G401.6 (cell line): Measurements from ENCODE around the gene STT3A.
"Not testable (repeated sequence)": the region's sequence is repeated elsewhere in the genome, so short reads cannot be mapped to it uniquely, and the experiment has no call there.

ENCODE experiments used
- FAIRE-seq: peaks from 2 replicates; lab custom pipeline; 2012; peaks lifted over from hg19 to GRCh38; lab: Jason Lieb, UNC

STT3A gene

DNA sequence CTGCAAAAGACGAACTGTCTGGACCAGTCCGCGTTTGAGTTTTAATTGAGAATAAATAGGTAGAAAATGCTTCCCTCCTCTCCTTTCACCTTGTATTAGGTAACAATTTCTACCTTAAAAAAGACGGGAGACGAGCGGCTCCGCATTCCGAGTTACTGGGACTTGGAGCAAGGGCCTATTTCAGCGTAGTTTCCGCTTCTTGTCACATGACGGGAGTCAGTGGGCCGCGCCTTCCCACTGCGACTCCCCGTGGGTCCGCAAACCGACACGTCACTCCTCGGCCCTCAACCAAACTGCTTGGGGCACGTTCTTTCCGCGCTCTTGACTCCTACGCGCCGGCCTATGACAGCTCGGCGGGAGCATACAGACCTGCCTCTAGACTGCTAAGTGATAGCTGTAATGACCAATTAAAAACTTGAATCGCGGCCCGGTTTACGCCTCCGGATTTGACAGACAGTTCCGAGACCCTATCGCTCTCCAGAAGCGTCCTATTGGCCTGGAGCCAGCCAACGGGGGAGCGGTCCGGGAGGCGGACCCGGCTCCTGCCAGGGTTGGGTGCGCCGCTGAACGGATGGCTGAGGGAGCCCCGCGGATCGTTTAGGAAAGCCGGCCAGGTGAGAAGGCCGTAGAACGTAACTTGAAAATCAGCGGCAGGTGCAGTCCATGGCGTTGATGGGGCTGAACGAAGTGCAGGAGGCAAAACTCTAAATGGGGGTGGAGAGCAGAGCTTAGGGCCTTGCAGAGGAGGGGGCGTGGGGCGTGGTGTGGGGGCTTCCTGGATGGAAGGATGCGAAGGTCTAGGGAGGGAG, at the start of gene STT3A:
Gene STT3A, plus strand, starts transcription at position 548 of the 809 bp plus-strand sequence. CDS start 3,064 bp downstream, outside the sequence.
- peak; percentile 98 for FAIRE-seq

DNA sequence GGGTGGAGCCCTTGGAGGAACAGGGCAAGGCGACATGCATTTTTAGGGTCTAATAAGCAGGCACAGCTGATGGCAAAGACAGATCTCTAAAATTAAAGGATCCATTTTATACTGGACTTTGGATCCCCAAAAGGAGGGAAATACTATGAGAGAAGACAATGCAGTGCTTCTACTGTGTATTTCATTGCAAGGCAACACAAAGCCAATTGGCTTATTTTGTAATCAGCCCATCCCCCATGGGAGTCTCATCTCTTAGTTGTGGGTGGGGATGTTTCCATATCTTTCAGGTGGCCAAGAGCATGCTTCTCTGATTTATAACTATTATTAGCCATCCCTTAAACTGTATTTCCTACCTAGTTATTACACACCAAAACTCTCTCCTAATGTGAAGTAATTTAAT, 41.9 kb upstream of the STT3A start:
- no peak for FAIRE-seq

DNA sequence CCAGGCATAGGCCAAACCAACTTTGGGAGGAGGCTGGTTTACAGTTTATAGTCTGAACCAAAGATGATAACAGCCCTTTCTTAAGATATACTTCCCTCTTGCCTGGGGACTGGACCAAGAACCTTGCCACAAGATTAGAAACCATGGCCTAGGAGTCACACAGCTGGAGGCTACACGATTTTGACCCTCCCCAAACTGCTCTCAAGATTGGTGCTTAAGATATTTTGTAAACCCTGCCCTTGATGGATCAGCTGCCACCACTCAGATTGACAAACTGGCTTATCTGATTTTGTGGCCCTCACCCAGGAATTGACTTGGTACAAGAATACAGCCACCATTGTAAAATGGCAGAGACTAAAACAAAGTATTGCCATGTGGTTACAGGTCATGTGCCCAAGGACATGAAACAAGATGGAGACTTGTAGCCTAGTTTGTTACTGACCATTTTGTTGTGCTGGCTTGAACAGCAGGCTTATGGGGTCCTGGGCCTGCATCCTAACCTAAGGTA, 40.8 kb upstream of the STT3A start:
- no peak for FAIRE-seq

DNA sequence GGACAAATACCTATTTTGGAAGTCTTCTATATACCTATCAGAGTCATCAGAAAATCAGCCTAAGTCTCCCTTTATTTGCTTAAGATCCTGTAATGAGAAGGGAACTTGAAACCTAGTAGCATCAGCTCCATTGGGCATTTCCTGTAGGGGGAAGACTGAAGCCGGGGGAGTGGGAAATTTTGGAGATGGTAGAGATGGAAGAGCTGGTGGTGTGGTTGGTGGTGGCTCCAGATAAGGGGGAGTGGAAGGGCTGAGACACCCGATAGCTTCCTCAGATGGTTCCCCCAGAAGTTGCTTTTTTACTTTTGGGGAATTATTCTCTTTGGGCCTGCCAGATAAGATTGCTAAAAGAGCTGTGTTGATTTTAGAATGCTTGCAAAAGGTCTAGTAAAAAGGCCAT, 39.7 kb upstream of the STT3A start:
- FAIRE-seq: no peak

DNA sequence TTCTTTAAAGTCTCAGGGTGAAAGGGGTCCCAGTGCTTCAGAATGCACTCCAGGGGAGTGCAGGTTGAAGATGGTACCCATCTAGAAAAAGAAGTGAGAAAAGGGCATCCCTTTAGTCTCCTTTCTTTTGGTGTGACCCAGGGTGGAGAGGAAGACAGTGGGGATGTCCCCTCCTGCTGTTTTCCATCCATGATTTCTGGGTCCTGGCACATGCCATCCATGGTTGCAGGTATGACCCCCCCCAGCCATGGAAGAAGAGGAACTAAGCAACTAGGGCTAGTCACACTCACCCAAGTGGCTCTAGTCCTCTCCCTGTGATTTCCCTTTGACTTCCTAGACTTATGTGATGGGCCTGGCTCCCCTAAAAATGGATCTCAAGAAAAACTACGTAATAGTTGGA, 39.3 kb upstream of the STT3A start:
- no peak for FAIRE-seq

DNA sequence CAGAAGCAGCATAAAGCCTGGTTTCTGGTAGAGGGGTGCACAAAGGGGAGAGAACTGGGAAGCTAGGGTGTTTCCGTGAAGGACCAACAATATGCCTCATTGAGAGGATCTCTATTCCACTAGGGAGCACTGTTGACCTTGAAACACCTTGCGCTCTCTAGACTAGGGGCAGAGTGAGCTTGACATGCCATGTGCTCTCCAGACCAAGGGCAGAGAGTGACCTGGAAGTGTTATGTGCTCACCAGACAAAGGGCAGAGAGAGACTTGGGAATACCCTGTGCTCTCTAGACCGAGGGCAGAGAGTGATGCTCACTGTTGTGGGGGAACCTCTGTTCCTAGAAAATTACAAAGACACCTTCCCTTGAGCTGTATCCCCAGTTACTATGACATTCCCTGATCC, 38.6 kb upstream of the STT3A start:
- FAIRE-seq: no peak

DNA sequence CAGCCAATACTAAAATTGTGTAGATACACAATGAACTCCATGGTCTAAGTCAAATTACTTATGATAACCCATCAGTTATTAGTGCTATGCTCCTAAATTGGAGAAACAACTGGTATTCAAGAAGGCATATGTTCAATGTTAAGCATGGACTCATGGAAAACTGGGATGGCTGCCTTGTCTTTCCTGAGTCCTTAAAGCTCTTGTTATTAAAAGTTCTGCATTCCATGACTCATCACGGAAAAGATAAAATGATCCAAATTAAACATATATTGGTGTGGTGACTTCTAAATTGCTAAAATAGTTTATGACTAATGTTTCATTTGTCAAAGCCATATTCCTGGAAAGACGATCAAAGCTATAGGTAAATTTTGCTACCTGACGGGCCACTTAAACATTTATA, 32.8 kb upstream of the STT3A start:
- no peak for FAIRE-seq

DNA sequence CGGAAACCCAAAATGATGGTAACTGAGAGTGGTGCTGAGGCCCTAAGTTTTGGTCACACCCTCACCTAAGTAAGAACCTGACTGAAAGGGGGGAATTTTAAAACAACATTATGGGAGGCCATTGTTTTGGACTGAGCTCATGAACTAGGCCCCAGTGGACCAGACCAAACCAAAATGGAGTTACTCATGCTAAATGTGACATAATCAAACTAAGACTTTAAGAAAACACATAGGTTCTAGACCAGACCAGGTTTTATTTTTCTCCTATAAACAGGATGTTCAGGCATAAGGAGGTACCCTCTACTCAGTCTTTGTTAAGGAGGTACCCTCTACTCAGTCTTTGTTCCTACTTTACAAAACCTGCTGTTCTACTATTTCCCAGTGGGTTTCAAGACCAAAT, 30.7 kb upstream of the STT3A start:
- no peak for FAIRE-seq

DNA sequence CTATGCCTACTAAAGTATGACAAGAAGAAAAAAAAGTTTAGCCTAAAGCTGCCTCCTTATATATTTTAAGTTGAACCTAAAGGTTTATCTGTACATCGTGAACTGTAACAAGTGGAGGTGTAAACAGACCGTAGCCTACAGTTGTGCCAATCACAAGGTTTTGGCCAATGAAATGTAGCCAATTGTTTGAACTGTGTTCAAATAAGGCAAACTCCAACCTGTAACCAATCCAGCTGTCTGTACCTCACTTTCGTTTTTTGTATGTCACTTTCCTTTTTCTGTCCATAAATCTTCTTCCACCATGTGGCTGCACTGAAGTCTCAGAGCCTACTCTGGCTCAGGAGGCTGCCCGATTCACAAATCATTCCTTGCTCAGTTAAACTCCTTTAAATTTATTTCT, 30.2 kb upstream of the STT3A start:
- FAIRE-seq: no peak

DNA sequence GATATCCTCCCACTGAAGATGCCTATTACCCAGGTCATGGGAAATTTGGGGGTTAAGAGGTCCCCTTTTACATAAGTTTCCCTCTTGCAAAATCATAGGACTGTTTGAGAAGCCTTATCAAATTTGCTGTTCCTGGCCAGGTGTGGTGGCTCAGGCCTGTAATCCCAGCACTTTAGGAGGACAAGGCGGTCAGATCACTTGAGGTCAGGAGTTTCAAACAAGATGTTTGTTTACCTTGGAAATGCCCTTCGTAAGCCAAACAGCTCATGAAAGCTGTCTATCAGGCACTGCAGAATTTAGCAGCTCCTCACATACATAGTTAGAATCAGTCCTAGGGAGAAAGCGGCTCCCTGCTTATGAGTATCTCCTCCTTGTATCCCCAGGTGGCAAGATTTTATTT, 28.3 kb upstream of the STT3A start:
- FAIRE-seq: no peak

DNA sequence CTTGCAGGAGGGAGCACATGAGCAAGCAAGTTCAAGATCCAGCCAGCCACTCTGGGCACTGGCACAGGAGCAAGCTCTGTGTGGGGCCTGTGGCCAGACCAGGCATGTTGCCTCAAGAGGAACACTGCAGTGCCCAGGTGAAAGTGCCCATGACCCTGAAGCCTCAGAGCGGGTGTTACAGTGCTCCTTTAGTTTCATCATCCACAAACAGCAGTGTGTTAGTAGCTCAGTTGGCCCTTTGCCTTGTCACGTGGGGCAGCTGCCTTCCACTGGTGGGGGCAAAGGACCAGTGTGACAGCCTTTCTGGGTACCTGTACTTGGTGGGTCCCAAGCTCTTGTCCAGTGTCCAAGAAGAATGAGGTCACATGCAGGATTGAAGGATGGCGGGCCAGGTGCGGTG, 26.4 kb upstream of the STT3A start:
- FAIRE-seq: no peak

DNA sequence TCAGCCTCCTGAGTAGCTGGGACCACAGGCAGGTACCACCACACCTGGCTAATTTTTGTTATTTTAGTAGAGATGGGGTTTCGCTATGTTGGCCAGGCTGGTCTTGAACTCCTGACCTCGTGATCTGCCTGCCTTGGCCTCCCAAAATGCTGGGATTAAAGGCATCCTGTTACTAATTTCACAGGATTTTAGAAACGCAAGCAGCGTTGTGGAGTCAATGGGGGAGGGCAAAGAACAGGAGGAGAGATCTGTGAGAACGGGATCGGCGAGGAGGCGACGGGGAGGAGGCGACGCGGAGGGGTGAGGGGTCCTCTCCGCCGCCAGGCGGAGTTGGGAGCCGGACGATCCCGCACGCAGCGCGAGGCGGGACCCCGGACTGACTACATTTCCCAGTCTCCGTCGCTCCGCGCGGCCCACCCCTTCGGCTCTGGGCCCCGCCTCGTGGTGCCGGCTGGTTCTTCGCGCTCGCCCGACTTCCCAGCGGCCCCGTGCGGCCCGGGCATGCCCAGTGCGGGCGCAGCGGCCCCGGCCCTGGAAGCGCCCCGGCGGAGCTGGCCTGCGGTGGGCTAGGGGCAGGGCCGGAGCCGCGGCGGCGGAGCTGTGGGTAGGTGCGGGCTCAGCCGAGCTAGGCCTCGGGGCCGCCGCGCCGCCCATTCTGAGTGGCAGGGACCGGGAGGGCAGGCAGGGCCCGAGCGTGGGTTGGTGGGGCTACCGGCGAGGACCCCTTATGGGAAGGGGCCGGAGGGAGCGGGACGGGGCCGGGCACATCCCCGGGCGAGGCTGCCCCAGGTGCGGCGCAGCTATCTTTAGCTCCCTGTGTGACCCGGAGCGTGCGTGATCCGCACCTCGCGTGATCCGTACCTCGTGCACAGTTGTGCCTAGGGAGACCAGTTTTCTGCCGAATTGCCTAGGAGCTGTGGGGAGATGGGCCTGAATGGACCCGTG, 23.4 kb upstream of the STT3A start, which contains the start of gene EI24:
Gene EI24, plus strand, starts transcription at position 508 of the 945 bp plus-strand sequence. CDS start 3,051 bp downstream, outside the sequence.
- peak; percentile 48 for FAIRE-seq

DNA sequence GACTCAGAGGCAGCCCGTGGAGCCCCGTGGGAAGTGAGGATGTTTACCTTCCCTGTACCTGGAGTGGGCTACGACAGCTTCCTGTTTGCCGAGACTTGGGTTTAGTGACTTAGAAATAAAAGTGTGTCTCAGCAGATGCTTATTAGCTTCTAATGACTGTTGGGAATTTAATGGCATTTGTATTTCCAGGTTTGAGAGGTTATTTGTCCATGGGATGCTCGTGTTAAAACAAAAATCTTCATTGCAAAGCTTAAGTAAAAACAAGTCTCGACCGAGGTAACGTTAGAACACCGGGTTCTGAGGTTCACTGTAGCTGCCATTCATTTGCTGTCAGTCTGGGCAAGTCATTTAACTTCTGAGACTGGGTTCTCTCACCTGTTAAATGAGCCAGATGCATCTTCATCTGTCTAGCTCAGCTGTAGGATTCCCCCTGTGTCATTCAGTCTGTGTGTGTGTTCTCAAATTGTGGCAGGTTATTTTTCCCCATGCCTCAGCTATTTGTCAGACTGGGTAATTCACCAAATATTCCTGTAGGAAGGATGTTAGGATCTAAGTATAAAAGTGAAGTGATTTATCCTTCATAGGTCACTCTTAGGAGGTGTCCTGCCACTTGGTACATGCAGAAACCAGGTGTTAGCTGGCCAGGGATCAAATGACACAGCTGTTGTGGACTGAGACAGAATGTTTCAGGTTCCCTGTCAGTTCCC, 22.6 kb upstream of the STT3A start:
- no peak for FAIRE-seq

DNA sequence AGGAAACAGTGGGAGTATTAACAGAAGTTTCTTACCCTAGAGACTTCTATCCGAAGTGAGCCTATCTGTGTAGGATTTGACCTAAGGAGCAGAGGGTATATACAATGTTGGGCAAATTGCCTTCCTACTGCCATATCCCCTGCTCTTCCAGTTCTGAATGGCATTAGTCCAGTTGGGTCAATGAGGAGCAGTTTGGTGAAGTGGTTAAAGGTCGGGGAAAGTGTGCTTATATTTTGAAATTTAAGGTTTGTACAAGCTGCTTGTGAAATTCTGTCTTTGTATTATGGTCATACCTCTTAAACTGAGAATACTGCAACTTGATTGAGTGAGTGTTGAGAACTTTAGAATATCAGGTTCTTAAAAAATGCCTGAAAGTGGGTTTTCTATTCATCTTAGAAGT, 21.7 kb upstream of the STT3A start:
- FAIRE-seq: no peak

DNA sequence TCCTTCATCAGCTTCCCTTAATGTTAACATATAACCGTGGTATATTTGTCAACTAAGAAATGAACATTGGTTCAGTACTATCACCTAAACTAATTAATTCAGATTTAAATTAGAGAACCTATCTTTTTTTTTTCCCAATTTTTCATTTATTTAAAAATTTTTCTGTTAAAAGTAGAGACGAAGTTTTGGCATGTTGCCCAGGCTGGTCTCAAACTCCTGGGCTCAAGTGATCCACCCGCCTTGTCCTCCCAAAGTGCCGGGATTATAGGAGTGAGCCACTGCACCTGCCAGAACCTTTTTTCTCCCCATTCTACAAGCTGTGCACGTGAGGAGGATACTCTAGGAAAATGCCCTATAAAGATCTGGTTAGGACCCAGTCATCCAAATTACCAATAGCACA, 19.7 kb upstream of the STT3A start:
- no peak for FAIRE-seq

DNA sequence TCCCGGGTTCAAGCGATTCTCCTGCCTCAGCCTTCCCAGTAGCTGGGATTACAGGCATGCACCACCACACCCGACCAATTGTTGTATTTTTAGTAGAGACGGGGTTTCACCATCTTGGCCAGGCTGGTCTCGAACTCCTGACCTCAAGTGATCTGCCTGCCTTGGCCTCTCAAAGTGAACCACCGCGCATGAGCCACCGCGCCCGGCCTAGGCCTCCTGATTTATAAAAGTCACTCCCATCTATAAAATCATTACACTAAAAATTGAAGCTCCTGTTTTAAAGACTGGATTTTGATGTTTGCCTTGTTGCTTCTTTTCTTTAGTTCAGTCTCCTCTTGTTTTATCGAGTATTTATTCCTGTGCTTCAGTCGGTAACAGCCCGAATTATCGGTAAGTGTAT, 15.5 kb upstream of the STT3A start:
- FAIRE-seq: not testable (repeated sequence)

DNA sequence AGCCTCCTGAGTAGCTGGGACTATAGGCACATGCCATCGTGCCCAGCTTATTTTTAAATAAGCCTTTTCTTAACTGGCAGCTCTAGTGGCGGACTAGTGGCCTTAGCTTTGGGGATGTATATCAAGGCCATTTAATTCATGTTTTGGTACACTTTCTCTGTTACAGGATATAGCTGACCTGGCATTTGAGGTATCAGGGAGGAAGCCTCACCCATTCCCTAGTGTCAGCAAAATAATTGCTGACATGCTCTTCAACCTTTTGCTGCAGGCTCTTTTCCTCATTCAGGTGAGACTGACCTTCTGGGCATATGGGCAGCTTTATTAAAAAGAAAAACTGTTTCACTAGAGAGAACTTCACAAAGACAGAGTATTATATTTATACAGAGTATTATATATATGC, 13.9 kb upstream of the STT3A start:
- FAIRE-seq: no peak

DNA sequence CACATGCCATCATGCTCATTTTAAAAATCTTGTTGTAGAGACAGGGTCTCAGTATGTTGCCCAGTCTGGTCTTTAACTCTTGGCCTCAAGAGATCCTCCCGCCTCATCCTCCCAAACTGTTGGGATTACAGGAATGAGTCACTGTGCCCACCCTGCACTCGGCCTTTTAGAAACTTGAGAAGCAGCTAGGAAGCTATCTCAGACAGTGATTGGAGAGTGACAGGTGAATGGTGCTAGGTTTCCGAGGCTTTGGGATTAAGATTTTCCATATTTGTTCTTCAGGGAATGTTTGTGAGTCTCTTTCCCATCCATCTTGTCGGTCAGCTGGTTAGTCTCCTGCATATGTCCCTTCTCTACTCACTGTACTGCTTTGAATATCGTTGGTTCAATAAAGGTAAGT, 12.8 kb upstream of the STT3A start:
- no peak for FAIRE-seq

DNA sequence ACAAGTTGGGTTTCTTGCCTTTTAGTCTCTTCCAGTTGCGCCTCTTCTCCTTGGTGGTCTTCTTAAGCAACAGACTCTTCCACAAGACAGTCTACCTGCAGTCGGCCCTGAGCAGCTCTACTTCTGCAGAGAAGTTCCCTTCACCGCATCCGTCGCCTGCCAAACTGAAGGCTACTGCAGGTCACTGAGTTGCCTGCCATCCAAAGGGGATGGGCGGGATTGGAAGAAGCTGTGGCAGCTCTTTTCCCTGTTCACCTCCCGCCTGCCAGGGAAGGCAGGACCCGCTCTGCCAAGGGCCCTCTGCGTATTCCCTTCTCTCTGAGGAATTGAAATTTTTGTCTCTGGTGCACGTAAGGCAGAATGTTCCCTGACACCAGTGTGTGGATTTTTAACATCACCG, 9.2 kb upstream of the STT3A start:
- no peak for FAIRE-seq

DNA sequence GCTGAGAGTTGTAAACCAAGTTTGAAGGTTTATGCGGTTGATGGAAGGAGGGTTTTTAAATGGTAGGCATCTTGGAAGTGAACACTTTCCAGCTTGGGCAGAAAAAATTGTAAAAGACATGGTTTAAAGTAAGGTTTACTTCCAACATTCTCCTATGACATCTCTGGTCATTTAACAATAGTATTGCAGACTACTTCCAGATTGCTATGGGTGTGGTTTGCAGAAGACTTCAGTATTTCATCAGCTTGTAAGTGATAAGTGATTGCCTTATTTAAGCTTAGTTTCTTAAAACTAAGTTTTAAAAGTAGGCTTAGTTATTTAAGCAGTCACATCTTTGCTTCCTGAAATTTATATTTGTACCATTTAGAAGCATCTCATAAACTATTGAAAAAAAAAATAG, 7.2 kb upstream of the STT3A start:
- FAIRE-seq: no peak

DNA sequence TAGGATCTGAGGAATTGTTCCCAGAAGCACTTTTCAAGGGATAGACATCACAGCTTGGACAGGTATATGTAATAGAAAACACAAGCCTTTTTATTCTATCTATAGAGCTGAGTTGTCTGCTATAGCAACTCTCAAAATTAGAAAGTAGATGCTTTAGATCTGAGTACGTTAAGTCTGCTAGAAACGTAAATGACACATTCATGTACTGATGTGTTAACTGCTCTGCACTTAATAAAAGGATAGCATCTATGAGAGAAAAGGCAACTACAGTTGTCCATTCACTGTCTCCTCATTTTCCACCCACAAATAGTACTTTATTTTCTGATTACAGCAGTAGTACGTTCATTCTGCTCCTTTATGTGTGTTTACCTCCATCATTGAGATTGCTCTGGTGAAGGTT, 6.0 kb upstream of the STT3A start:
- FAIRE-seq: no peak

DNA sequence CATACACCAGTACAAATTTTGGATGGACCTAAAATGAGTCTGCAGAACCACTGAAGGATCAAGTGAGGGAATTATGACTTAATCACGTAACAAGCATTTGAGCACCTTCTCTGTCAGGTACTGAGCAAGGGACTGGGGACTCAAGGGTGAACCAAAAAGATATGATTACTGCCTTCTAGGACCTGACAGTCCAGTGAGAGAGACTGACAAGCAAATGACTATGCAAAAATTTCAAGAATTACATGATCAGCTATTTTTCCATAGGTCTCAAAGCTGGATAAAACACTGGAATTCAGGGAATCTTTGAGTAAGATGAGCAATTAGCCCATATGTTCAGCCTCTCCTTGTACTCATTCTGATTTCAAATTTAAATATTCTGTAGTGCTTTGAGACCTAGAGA, 5.2 kb upstream of the STT3A start:
- FAIRE-seq: no peak
